IMR-90 (cell line): ENCODE results near the gene PRLR.

Source experiments
- BHLHE40 ChIP-seq: fragments of 150-350 bp; IDR thresholded peaks from 2 replicates; pipeline ENCODE4 v1.6.1; 2016; ENCODE audit warnings: mild to moderate bottlenecking, low read depth, low read length
- CTCF ChIP-seq: conservative IDR thresholded peaks from 2 replicates; pipeline ENCODE4 v1.5.1; 2012; ENCODE audit warnings: mild to moderate bottlenecking, low read depth, low read length, improper control_type of control experiment
- MAFK ChIP-seq: IDR thresholded peaks from 2 replicates; pipeline ENCODE4 v1.6.1; 2012; ENCODE audit warnings: low read depth, low read length, improper control_type of control experiment
- NFE2L2 ChIP-seq: fragments of 150-350 bp; IDR thresholded peaks from 2 replicates; pipeline ENCODE4 v1.6.1; 2016; ENCODE audit warnings: low read depth, mild to moderate bottlenecking, low read length
- POLR2A ChIP-seq: IDR thresholded peaks from 2 replicates; pipeline ENCODE4 v1.6.1; 2012; ENCODE audit warnings: mild to moderate bottlenecking, low read depth, low read length
- RAD21 ChIP-seq: IDR thresholded peaks from 2 replicates; pipeline ENCODE4 v1.6.1; 2012; ENCODE audit warnings: low read length, improper control_type of control experiment
- SMC3 ChIP-seq: fragments of 150-350 bp; IDR thresholded peaks from 2 replicates; pipeline ENCODE4 v1.6.1; 2016; ENCODE audit warnings: low read depth, mild to moderate bottlenecking, antibody characterized with exemption, low read length, moderate library complexity

GRCh38 chr5:35003018-35003957, 227.0 kb downstream of the PRLR start:
- TF ChIP-seq CTCF: peak; percentile 85
- no peak for TF ChIP-seq POLR2A
- no peak for TF ChIP-seq NFE2L2
- TF ChIP-seq MAFK: no peak
- TF ChIP-seq BHLHE40: no peak
- TF ChIP-seq SMC3: peak; percentile 66
- peak; percentile 73 for TF ChIP-seq RAD21
